SHP77 (cell line): ENCODE measurements around the gene GCLC.
A peak's percentile ranks its signal among the peaks of the same experiment; 100 is the strongest.
"Not testable (repeated sequence)": the region's sequence is repeated elsewhere in the genome, so short reads cannot be mapped to it uniquely, and the experiment has no call there.

Source experiments
- DNase-seq, 2 experiments: peaks; one replicate each; lab custom pipeline; 2025; lab: John Stamatoyannopoulos, UW

The GCLC gene

GRCh38 chr6:53492860-53493634 lies 51.9 kb downstream of the GCLC start:
- DNase-seq, result peak; percentile 67 to 73

- DNase-seq, result no peak
Observed at GRCh38 chr6:53487080-53487479, 57.8 kb downstream of the GCLC start.

GRCh38 chr6:53486679-53487078 lies 58.2 kb downstream of the GCLC start:
- DNase-seq, result no peak

GRCh38 chr6:53484476-53485280 lies 60.2 kb downstream of the GCLC start:
- DNase-seq, result peak; percentile 28 to 53

GRCh38 chr6:53483423-53484353 lies 61.2 kb downstream of the GCLC start:
- peak; percentile 42 to 66 for DNase-seq

- DNase-seq, result no peak
Observed at GRCh38 chr6:53481323-53481722, 63.6 kb downstream of the GCLC start.

GRCh38 chr6:53480774-53481173 lies 64.1 kb downstream of the GCLC start:
- DNase-seq, result not testable (repeated sequence)

- no peak for DNase-seq
Observed at GRCh38 chr6:53479871-53480270, 65.0 kb downstream of the GCLC start.

- DNase-seq, result no peak
Observed at GRCh38 chr6:53476964-53477363, 67.9 kb downstream of the GCLC start.

- no peak for DNase-seq
Observed at GRCh38 chr6:53474010-53474409, 70.9 kb downstream of the GCLC start.

- DNase-seq, result no peak
Observed at GRCh38 chr6:53469163-53469562, 75.7 kb downstream of the GCLC start.

- DNase-seq, result no peak
Observed at GRCh38 chr6:53466257-53466656, 78.6 kb downstream of the GCLC start.

GRCh38 chr6:53465732-53466131 lies 79.2 kb downstream of the GCLC start:
- no peak for DNase-seq

GRCh38 chr6:53464927-53465460 lies 79.9 kb downstream of the GCLC start:
- no peak for DNase-seq

GRCh38 chr6:53464483-53464882 lies 80.4 kb downstream of the GCLC start:
- no peak for DNase-seq

GRCh38 chr6:53461696-53462095 lies 83.2 kb downstream of the GCLC start:
- DNase-seq, result peak in 1 of 2 experiments; percentile 8

- DNase-seq, result no peak
Observed at GRCh38 chr6:53461041-53461656, 83.8 kb downstream of the GCLC start.

GRCh38 chr6:53458105-53458866 lies 86.6 kb downstream of the GCLC start:
- DNase-seq, result no peak

GRCh38 chr6:53456809-53457208 lies 88.1 kb downstream of the GCLC start:
- no peak for DNase-seq

- no peak for DNase-seq
Observed at GRCh38 chr6:53455678-53456077, 89.2 kb downstream of the GCLC start.

GRCh38 chr6:53451165-53451564 lies 93.7 kb downstream of the GCLC start:
- no peak for DNase-seq
